ENCODE data around the gene EIF4E1B.

Gene EIF4E1B

DNA sequence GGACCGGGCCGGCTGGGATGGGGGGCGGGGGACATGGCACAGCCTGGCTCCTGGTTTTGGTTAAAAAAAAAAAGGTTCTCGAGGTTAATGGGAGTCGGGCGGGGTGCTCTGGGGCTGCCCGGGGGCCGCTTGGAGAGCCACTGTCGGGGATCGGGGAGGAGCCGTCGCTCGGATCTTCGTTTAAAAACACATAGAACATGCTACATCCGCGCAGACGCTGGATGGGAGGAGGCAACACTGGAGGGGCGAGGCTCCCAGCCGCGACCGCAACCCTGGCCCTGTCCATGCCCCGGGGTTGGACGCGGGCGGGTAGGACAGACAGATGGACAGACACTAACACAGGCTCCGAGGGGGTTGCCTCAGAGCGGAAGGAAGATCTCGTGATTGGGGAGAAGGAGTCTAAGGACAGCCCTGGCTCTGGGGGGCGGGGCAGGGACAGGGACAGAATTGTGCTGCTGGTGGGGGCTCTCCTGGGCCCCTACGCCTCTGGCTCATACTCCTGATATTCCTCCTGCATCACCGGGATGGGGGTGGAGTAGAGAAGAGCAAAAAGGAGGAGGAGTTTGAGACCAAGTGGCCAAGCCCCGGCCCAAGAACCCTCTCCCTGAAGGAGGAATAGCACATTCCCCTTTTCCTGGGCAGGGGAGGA lies 10.0 kb upstream of the EIF4E1B start:
- WGBS (ENCODE audit: extremely low coverage, insufficient coverage, insufficient read length) = no CpG with 5 or more reads among the region's 32 CpGs
- Histone ChIP-seq H3K4me2 (ENCODE audit: low read length) (peak overlapping the region; percentile 22), H3K9ac (ENCODE audit: low read length) (no peak overlapping the region), H3K18ac (ENCODE audit: low read length) (no peak overlapping the region), H2AK5ac (ENCODE audit: low read length) (no peak overlapping the region), H3K4ac (ENCODE audit: low read depth, low read length) (no peak overlapping the region), H4K8ac (ENCODE audit: low read depth, low read length) (no peak overlapping the region), H2BK12ac (ENCODE audit: low read length) (no peak overlapping the region), H3K27me3 (ENCODE audit: insufficient read depth, low read length) (peaks cover 30% of the 10 kb centered on the region), H3K79me2 (ENCODE audit: control insufficient read depth, insufficient read depth, low read length, poor library complexity) (no peaks in the 10 kb centered on the region), H3K23ac (ENCODE audit: low read length) (no peak overlapping the region), H3K4me1 (ENCODE audit: control insufficient read depth in 1 of 2, insufficient read depth in 2 of 2, low read length in 2 of 2) (no peaks in the 10 kb centered on the region), H3K79me1 (ENCODE audit: low read length) (no peaks in the 10 kb centered on the region), H2AFZ (ENCODE audit: insufficient read depth, low read length, poor library complexity) (no peak overlapping the region), H2BK5ac (ENCODE audit: low read depth, low read length, poor library complexity) (no peak overlapping the region), H4K12ac (ENCODE audit: low read depth, low read length) (no peak overlapping the region), H4K91ac (ENCODE audit: low read depth, low read length) (no peak overlapping the region), H2BK120ac (ENCODE audit: insufficient read depth, low read length, poor library complexity) (no peak overlapping the region), H3K9me3 (ENCODE audit: insufficient read depth, low read depth, low read length) (peaks cover 18% of the 10 kb centered on the region), H3K14ac (ENCODE audit: low read length) (no peak overlapping the region), H3K4me3 (ENCODE audit: low read depth, low read length) (no peak overlapping the region), H3K27ac (ENCODE audit: low read depth, low read length) (no peak overlapping the region), H3K36me3 (ENCODE audit: control insufficient read depth in 1 of 2, insufficient read depth in 2 of 2, low read length in 2 of 2) (no peaks in the 10 kb centered on the region)
- DNase-seq = peak in 1 of 2 donors; percentile 4

DNA sequence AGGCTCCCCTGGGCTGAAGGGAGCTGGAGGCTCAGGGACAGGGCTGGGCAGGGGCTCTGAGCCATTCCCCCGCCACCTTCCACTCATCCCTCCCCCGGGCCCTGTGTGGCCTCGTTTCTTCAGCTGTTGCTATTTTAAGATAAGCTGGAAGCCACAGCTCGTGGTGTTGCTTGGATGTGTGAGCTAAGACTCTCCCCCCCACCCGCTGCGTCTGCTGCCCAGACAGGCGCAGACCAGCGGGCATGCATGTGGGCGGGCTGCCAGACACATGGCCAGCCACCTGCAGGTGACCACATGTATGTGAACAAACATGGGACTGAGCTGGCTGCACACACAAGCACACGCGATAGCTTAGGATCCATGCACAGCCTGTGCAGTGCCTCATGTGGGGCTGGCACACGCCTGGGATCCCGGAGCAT lies 8.8 kb upstream of the EIF4E1B start:
- Histone ChIP-seq H3K4me1 (ENCODE audit: control insufficient read depth in 1 of 2, insufficient read depth in 2 of 2, low read length in 2 of 2) (no peaks in the 10 kb centered on the region), H3K14ac (ENCODE audit: low read length) (no peak overlapping the region), H3K27ac (ENCODE audit: low read depth, low read length) (no peak overlapping the region), H3K4ac (ENCODE audit: low read depth, low read length) (no peak overlapping the region), H3K9ac (ENCODE audit: low read length) (no peak overlapping the region), H3K23ac (ENCODE audit: low read length) (no peak overlapping the region), H3K27me3 (ENCODE audit: insufficient read depth, low read length) (peaks cover 30% of the 10 kb centered on the region), H2BK120ac (ENCODE audit: insufficient read depth, low read length, poor library complexity) (no peak overlapping the region), H3K9me3 (ENCODE audit: insufficient read depth, low read depth, low read length) (peaks cover 18% of the 10 kb centered on the region), H3K79me2 (ENCODE audit: control insufficient read depth, insufficient read depth, low read length, poor library complexity) (no peaks in the 10 kb centered on the region), H2AFZ (ENCODE audit: insufficient read depth, low read length, poor library complexity) (no peak overlapping the region), H4K8ac (ENCODE audit: low read depth, low read length) (no peak overlapping the region), H4K12ac (ENCODE audit: low read depth, low read length) (no peak overlapping the region), H4K91ac (ENCODE audit: low read depth, low read length) (no peak overlapping the region), H3K79me1 (ENCODE audit: low read length) (no peaks in the 10 kb centered on the region), H2BK12ac (ENCODE audit: low read length) (no peak overlapping the region), H3K4me3 (ENCODE audit: low read depth, low read length) (peak overlapping the region; percentile 42), H2BK5ac (ENCODE audit: low read depth, low read length, poor library complexity) (no peak overlapping the region), H2AK5ac (ENCODE audit: low read length) (no peak overlapping the region), H3K36me3 (ENCODE audit: control insufficient read depth in 1 of 2, insufficient read depth in 2 of 2, low read length in 2 of 2) (no peaks in the 10 kb centered on the region), H3K18ac (ENCODE audit: low read length) (no peak overlapping the region), H3K4me2 (ENCODE audit: low read length) (no peak overlapping the region)
- WGBS (ENCODE audit: extremely low coverage, insufficient coverage, insufficient read length) = no CpG with 5 or more reads among the region's 13 CpGs
- peak; percentile 32 to 42 for DNase-seq

DNA sequence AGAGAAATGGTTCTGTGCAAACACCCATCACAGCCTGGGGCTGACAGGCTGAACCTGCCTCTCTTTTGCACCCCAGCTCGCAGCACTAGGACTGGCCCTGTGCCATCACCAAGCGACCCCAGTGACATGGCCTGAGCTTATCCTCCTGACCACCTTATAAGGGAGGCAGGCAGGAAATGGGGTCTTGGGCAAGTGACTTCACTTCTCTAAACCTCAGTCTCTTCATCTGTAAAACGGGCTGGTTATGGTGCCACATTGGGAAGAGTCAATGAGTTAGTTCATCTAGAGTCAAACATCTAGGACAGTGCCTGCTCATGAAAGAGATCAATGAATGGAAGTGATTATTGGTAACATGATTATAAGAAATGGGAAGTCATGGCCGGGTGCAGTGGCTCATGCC lies 6.3 kb upstream of the EIF4E1B start:
- peaks cover 9% of the 10 kb centered on the region for H3K9me3 ChIP-seq (ENCODE audit: insufficient read depth, low read depth, low read length)
- H2AK5ac ChIP-seq (ENCODE audit: low read length) = no peak overlapping the region
- H4K91ac ChIP-seq (ENCODE audit: low read depth, low read length) = no peak overlapping the region
- no peak overlapping the region for H2BK12ac ChIP-seq (ENCODE audit: low read length)
- H4K12ac ChIP-seq (ENCODE audit: low read depth, low read length) = no peak overlapping the region
- WGBS (ENCODE audit: extremely low coverage, insufficient coverage, insufficient read length) = no CpG with 5 or more reads among the region's 4 CpGs
- H2AFZ ChIP-seq (ENCODE audit: insufficient read depth, low read length, poor library complexity) = no peak overlapping the region
- no peak overlapping the region for H3K18ac ChIP-seq (ENCODE audit: low read length)
- no peak overlapping the region for H3K4ac ChIP-seq (ENCODE audit: low read depth, low read length)
- H3K4me3 ChIP-seq (ENCODE audit: low read depth, low read length) = no peak overlapping the region
- no peaks in the 10 kb centered on the region for H3K79me2 ChIP-seq (ENCODE audit: control insufficient read depth, insufficient read depth, low read length, poor library complexity)
- no peak overlapping the region for H2BK5ac ChIP-seq (ENCODE audit: low read depth, low read length, poor library complexity)
- H3K36me3 ChIP-seq (ENCODE audit: control insufficient read depth in 1 of 2, insufficient read depth in 2 of 2, low read length in 2 of 2) = no peaks in the 10 kb centered on the region
- H3K9ac ChIP-seq (ENCODE audit: low read length) = no peak overlapping the region
- H3K27me3 ChIP-seq (ENCODE audit: insufficient read depth, low read length) = peaks cover 27% of the 10 kb centered on the region
- no peak overlapping the region for H3K23ac ChIP-seq (ENCODE audit: low read length)
- no peak overlapping the region for H4K8ac ChIP-seq (ENCODE audit: low read depth, low read length)
- no peak overlapping the region for H3K14ac ChIP-seq (ENCODE audit: low read length)
- H3K4me2 ChIP-seq (ENCODE audit: low read length) = no peak overlapping the region
- H3K4me1 ChIP-seq (ENCODE audit: control insufficient read depth in 1 of 2, insufficient read depth in 2 of 2, low read length in 2 of 2) = no peaks in the 10 kb centered on the region
- H3K79me1 ChIP-seq (ENCODE audit: low read length) = no peaks in the 10 kb centered on the region
- no peak for DNase-seq
- no peak overlapping the region for H3K27ac ChIP-seq (ENCODE audit: low read depth, low read length)
- no peak overlapping the region for H2BK120ac ChIP-seq (ENCODE audit: insufficient read depth, low read length, poor library complexity)

DNA sequence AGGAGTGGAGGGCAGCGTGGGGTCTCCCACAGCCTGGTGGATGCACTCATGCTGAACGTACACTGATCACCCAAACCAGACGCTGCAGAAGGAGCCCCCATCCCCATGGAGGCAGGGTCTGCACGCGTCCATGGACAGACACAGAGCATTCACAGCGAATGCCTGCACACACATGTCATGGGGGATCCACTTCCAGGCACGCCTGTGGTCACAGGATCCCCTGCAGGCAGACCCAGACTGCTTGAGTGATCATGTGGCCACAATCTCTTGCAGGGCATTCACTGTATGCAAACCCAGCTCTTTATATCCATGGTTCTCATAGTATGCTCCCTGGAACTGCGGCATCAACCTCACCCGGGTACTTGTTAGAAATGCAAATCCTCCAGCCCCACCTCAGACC lies 5.5 kb upstream of the EIF4E1B start:
- no peak overlapping the region for H4K91ac ChIP-seq (ENCODE audit: low read depth, low read length)
- DNase-seq = no peak
- no peak overlapping the region for H4K12ac ChIP-seq (ENCODE audit: low read depth, low read length)
- H3K18ac ChIP-seq (ENCODE audit: low read length) = no peak overlapping the region
- no peak overlapping the region for H3K27ac ChIP-seq (ENCODE audit: low read depth, low read length)
- peaks cover 6% of the 10 kb centered on the region for H3K9me3 ChIP-seq (ENCODE audit: insufficient read depth, low read depth, low read length)
- H3K4me1 ChIP-seq (ENCODE audit: control insufficient read depth in 1 of 2, insufficient read depth in 2 of 2, low read length in 2 of 2) = peaks cover 0 to 3% of the 10 kb centered on the region in 2 experiments
- H2BK120ac ChIP-seq (ENCODE audit: insufficient read depth, low read length, poor library complexity) = no peak overlapping the region
- peak overlapping the region; percentile 12 for H3K9ac ChIP-seq (ENCODE audit: low read length)
- no peak overlapping the region for H2AK5ac ChIP-seq (ENCODE audit: low read length)
- no peaks in the 10 kb centered on the region for H3K79me1 ChIP-seq (ENCODE audit: low read length)
- H3K4ac ChIP-seq (ENCODE audit: low read depth, low read length) = no peak overlapping the region
- H3K4me3 ChIP-seq (ENCODE audit: low read depth, low read length) = no peak overlapping the region
- no peak overlapping the region for H2BK5ac ChIP-seq (ENCODE audit: low read depth, low read length, poor library complexity)
- peaks cover 27% of the 10 kb centered on the region for H3K27me3 ChIP-seq (ENCODE audit: insufficient read depth, low read length)
- H3K79me2 ChIP-seq (ENCODE audit: control insufficient read depth, insufficient read depth, low read length, poor library complexity) = no peaks in the 10 kb centered on the region
- H2BK12ac ChIP-seq (ENCODE audit: low read length) = no peak overlapping the region
- no peaks in the 10 kb centered on the region for H3K36me3 ChIP-seq (ENCODE audit: control insufficient read depth in 1 of 2, insufficient read depth in 2 of 2, low read length in 2 of 2)
- H4K8ac ChIP-seq (ENCODE audit: low read depth, low read length) = no peak overlapping the region
- no peak overlapping the region for H3K14ac ChIP-seq (ENCODE audit: low read length)
- no peak overlapping the region for H2AFZ ChIP-seq (ENCODE audit: insufficient read depth, low read length, poor library complexity)
- no peak overlapping the region for H3K4me2 ChIP-seq (ENCODE audit: low read length)
- no CpG with 5 or more reads among the region's 9 CpGs for WGBS (ENCODE audit: extremely low coverage, insufficient coverage, insufficient read length)
- no peak overlapping the region for H3K23ac ChIP-seq (ENCODE audit: low read length)

Data from trophoblast cell (in vitro differentiated cells and primary cell).